Activated T-cell treated with anti-CD3 and anti-CD28 coated beads for 4 hours (primary cell): Measurements from ENCODE around the gene LTBP3.

Experiments used
- DNase-seq: peaks from one replicate; pipeline ENCODE4 v3.0.0-alpha.2; 2020

LTBP3 gene

DNA sequence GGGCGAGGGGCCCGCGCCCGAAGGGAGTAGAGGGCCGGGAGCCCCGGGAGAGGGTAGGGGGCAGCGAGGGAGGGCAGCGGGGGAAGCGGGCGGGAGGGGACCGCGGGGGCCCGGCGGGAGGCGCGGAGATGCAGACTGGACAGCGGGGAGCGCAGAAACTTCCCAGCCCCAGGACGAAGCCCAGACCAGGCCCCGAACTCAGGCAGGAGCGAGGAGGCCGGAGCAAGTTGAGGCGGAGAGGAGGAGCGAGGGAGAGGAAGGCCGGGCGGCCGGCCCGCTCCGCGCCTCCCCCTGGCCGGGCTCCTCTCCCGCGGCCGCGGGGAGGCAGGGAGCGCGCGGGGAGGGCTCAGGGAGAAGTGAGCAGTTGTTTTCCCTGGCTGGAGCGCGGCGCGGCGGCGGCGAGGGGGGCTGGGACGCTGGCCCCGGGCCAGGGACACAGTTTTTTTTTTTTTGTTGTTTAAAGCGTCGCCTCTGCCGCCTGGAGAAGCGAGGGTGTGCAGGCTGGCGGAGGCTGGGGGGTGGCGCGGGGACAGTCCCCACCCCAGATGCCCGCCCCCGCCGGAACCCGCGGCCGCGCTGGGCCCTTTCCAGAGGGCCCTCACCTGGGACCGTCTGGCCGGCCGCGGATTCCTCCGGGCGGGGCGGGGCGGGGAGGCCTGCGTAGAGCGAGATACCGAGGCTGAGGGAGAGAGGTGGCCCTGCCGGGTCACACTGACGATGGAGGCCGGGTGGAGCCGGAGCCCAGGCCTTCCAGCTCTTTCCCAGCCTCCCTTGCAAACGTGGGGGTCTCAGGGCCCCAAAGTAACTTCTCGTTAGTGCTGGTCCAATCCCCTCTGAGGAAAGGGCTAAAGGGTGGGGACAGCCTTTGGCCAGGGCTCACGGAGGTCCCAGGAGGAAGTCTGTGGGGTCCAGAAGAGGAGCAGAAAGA is at the start of gene LTBP3:
TSS of gene LTBP3 (minus strand) at position 358 of the 928 bp plus-strand sequence. CDS start 400 bp downstream, outside the sequence.
- no peak for DNase-seq

GRCh38 chr11:65606876-65607613 is 48.9 kb upstream of the LTBP3 start:
- DNase-seq, result no peak

DNA sequence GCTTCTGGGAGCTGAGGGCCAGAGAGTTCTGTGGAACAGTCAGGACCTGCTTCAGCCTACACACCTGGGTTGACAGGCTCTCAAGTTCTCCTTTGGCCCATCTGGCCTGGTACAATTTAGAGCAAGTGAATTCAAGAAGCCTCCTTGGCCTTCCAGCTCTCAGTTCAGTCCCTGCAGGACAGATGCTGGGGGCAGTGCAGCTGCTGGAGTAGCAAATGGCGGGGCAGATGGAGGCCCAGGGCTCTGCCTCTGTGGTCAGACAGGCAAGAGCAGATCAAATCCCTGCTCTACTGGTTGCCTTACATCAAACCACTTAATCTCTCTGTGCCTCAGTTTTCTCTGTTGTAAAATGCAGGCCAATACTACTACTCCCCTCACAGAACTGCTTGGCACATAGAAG is 46.1 kb upstream of the LTBP3 start:
- DNase-seq, result no peak

GRCh38 chr11:65599955-65600246 is 41.7 kb upstream of the LTBP3 start:
- DNase-seq, result no peak

- DNase-seq, result no peak
Observed at GRCh38 chr11:65599216-65599954, 41.2 kb upstream of the LTBP3 start.

- DNase-seq, result no peak
Observed at GRCh38 chr11:65598258-65598699, 40.1 kb upstream of the LTBP3 start.

- no peak for DNase-seq
Observed at GRCh38 chr11:65596520-65596919, 38.4 kb upstream of the LTBP3 start.

DNA sequence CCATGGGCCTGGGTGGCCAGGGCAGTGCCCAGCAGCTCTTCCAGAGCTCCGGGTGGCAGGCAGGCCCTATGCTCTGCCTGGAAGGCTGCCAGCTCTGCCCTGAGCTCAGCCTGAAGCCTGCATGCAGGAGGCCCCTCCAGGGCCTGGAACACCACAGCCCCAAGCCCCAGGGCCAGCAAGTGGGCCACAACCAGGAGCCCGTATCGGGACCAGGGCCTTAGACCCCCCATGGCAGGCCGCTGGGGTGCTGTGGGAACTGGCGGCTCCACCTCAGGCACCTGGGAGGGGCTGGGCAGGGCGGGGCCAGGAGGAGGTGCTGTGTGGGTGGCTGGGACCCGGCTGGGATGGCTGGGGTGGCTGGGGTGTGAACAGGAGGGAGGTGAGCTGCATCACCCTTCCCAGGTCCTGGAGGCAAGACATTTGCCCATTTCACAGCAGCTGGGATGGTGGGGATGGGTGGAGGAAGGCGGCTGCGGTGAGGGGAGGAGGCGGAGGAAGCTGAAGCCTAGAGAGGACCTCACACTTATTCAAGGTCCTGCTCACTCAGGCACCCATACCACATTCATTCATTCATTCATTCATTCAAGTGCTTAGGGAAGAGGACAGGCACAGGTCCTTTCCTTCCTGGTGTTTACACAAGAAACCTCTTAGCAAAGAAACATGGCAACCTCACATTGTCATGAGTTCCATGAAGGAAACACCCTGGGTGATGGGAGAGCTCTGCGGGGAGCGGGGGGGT is 37.6 kb upstream of the LTBP3 start, which contains the start of gene KCNK7:
TSS of gene KCNK7 (minus strand) at position 258 of the 739 bp plus-strand sequence. CDS start at position 230, 28 bp downstream.
- no peak for DNase-seq

DNA sequence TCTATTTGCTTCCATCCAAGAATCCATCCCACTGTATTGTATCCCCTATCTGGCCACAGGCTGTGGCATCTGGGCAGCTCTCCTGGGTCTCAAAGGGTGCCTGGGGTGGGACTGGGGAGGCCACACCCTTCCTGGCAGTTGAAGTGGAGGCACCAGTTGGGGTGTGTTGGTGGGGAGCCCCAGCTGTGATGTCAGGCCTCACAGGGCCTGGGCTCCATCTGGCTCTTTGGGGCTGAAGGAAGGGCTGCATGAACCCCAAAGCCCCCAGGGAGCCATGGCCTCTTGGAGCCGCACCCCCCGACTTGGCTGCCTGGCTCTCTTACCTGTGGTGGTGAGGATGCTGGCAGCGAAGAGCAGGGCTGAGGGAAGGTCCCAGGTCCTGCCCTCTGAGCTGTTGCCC is 37.0 kb upstream of the LTBP3 start:
- no peak for DNase-seq

- DNase-seq, result no peak
Observed at GRCh38 chr11:65593518-65594414, 35.6 kb upstream of the LTBP3 start.

DNA sequence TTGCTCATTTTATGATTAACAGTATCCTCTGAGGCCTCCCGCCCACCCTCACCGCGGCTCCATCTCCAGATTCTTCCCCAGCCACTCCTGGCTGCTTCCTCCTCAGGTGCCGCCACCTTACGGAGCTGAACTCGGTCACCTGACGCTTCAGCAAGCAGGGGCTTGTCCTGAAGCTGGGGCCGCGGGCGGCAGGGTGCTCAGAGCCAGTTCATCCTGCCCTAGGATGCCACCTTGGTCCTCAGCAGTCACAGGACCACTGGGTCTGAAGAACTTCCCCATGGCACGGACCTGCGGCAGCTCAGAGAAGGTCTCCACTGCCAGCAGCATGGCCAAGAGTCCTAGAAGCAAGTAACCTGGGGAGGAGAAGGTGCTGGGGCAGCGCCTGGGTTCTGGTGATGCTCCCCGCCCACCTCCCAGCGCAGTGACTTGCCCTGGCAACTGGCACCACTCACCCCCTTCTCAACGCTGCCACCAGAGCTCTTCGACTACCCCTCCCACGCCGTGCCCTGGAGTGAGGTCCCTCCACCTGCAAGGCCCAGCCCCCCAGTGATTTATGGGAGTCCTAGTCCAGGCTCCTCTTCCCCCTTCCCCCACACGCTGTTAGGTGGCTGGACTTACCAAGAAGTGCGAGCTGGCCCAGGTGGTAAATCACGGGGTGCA is 34.8 kb upstream of the LTBP3 start:
- DNase-seq, result no peak

- DNase-seq, result no peak
Observed at GRCh38 chr11:65591939-65592857, 34.0 kb upstream of the LTBP3 start.

- DNase-seq, result no peak
Observed at GRCh38 chr11:65590240-65590738, 32.1 kb upstream of the LTBP3 start.

GRCh38 chr11:65589444-65590239 is 31.5 kb upstream of the LTBP3 start:
- no peak for DNase-seq

- DNase-seq, result peak; percentile 67
Observed at GRCh38 chr11:65588199-65589054, 30.3 kb upstream of the LTBP3 start.

GRCh38 chr11:65586676-65587075 is 28.5 kb upstream of the LTBP3 start:
- DNase-seq, result no peak

- no peak for DNase-seq
Observed at GRCh38 chr11:65586247-65586630, 28.1 kb upstream of the LTBP3 start.
